ENCODE data around the gene CCDC169. TPM values are rescaled to one million over a fixed set of nuclear protein-coding genes. Genes with fewer than 3 reads are reported as not detected.

The CCDC169 gene
- total and polyA plus RNA-seq, 2 donors (not counting 1 experiment from before 2014, with no cell fraction given): 0.07 TPM; not detected in 1

GRCh38 chr13:36212789-36213188, 84.8 kb downstream of the CCDC169 start:
- no peak overlapping the region for H2AFZ ChIP-seq (ENCODE audit: insufficient read depth, low read depth, low read length, poor library complexity, severe bottlenecking)
- no peaks in the 10 kb centered on the region for H4K20me1 ChIP-seq (ENCODE audit: control insufficient read depth, insufficient read depth, low read length, poor library complexity, severe bottlenecking)
- no peaks in the 10 kb centered on the region for H3K27me3 Mint-ChIP-seq
- intact Hi-C loops (cut with micrococcal nuclease): no loop called here
- no peaks in the 10 kb centered on the region for H3K36me3 ChIP-seq (replicated peaks in 1 of 2; ENCODE audit: control extremely low read depth in 1 of 2, control insufficient read depth in 1 of 2, extremely low read depth in 1 of 2, insufficient read depth in 2 of 2, low read length in 1 of 2)
- H3K4me1 ChIP-seq (ENCODE audit: control insufficient read depth in 2 of 2, insufficient read depth in 2 of 2, low read length in 2 of 2): no peaks in the 10 kb centered on the region
- H3K79me2 ChIP-seq (ENCODE audit: control insufficient read depth, insufficient read depth, low read length): no peaks in the 10 kb centered on the region
- H3K9ac ChIP-seq (ENCODE audit: low read length): no peak overlapping the region
- no peaks in the 10 kb centered on the region for H3K4me1 Mint-ChIP-seq
- no peak overlapping the region for H3K4me3 ChIP-seq (ENCODE audit: control extremely low read depth in 1 of 5, extremely low read depth in 1 of 5, insufficient read depth in 1 of 5, low read depth in 2 of 5, low read length in 4 of 5)
- peaks cover 3% of the 10 kb centered on the region for H3K9me3 Mint-ChIP-seq (ENCODE audit: insufficient read depth)
- H3K27ac ChIP-seq (ENCODE audit: low read length in 2 of 2): no peak overlapping the region
- no peak overlapping the region for H3K27ac Mint-ChIP-seq
- ChIA-PET POLR2A (no interaction called here), CTCF (no interaction called here)
- H3K4me3 Mint-ChIP-seq: no peak overlapping the region
- ATAC-seq (ENCODE audit: low read depth) (no peak), DNase-seq (no peak)
- 44% methylated on average over 1 of the region's 3 CpGs for WGBS (ENCODE audit: insufficient coverage)
- TF ChIP-seq CTCF (IDR thresholded peaks at IDR 0.05): no peak
- TF ChIP-seq EZH2 (IDR thresholded peaks at IDR 0.05; ENCODE audit: borderline replicate concordance, insufficient read depth, low read depth, low read length, poor library complexity, severe bottlenecking): no peak
- H3K27me3 ChIP-seq (replicated peaks in 1 of 4; ENCODE audit: control extremely low read depth in 1 of 4, control insufficient read depth in 3 of 4, insufficient read depth in 4 of 4, low read length in 3 of 4): no peaks in the 10 kb centered on the region
- no peak overlapping the region for H3K4me2 ChIP-seq (replicated peaks; ENCODE audit: low read depth, low read length, poor library complexity, severe bottlenecking)
- H3K9me3 ChIP-seq (ENCODE audit: control extremely low read depth in 1 of 3, control insufficient read depth in 2 of 3, insufficient read depth in 1 of 3, low read length in 2 of 3): peaks cover 0 to 11% (median 0%) of the 10 kb centered on the region in 3 donors

- peaks cover 3% of the 10 kb centered on the region for H3K9me3 Mint-ChIP-seq (ENCODE audit: insufficient read depth)
These were observed 86.0 kb downstream of the CCDC169 start for GRCh38 chr13:36211567-36211966.

More at GRCh38 chr13:36211567-36211966, 86.0 kb downstream of the CCDC169 start:
- no peaks in the 10 kb centered on the region for H3K27me3 ChIP-seq (replicated peaks in 1 of 4; ENCODE audit: control extremely low read depth in 1 of 4, control insufficient read depth in 3 of 4, insufficient read depth in 4 of 4, low read length in 3 of 4)
- Mint-ChIP-seq H3K27ac (no peak overlapping the region), H3K4me1 (no peaks in the 10 kb centered on the region), H3K4me3 (no peak overlapping the region), H3K27me3 (no peaks in the 10 kb centered on the region)
- no peaks in the 10 kb centered on the region for H3K4me1 ChIP-seq (ENCODE audit: control insufficient read depth in 2 of 2, insufficient read depth in 2 of 2, low read length in 2 of 2)
- WGBS (ENCODE audit: insufficient coverage): 89% methylated on average over 4 of the region's 4 CpGs
- POLR2A ChIA-PET: no interaction called here
- no peaks in the 10 kb centered on the region for H4K20me1 ChIP-seq (ENCODE audit: control insufficient read depth, insufficient read depth, low read length, poor library complexity, severe bottlenecking)
- TF ChIP-seq EZH2 (IDR thresholded peaks at IDR 0.05; ENCODE audit: borderline replicate concordance, insufficient read depth, low read depth, low read length, poor library complexity, severe bottlenecking) (no peak), CTCF (IDR thresholded peaks at IDR 0.05) (no peak)
- H2AFZ ChIP-seq (ENCODE audit: insufficient read depth, low read depth, low read length, poor library complexity, severe bottlenecking): no peak overlapping the region
- H3K9me3 ChIP-seq (ENCODE audit: control extremely low read depth in 1 of 3, control insufficient read depth in 2 of 3, insufficient read depth in 1 of 3, low read length in 2 of 3): peaks cover 0 to 11% (median 0%) of the 10 kb centered on the region in 3 donors
- H3K9ac ChIP-seq (ENCODE audit: low read length): no peak overlapping the region
- no peak for ATAC-seq (ENCODE audit: low read depth)
- H3K27ac ChIP-seq (ENCODE audit: low read length in 2 of 2): no peak overlapping the region
- H3K79me2 ChIP-seq (ENCODE audit: control insufficient read depth, insufficient read depth, low read length): no peaks in the 10 kb centered on the region
- H3K36me3 ChIP-seq (replicated peaks in 1 of 2; ENCODE audit: control extremely low read depth in 1 of 2, control insufficient read depth in 1 of 2, extremely low read depth in 1 of 2, insufficient read depth in 2 of 2, low read length in 1 of 2): no peaks in the 10 kb centered on the region
- no peak overlapping the region for H3K4me3 ChIP-seq (ENCODE audit: control extremely low read depth in 1 of 5, extremely low read depth in 1 of 5, insufficient read depth in 1 of 5, low read depth in 2 of 5, low read length in 4 of 5)
- no peak overlapping the region for H3K4me2 ChIP-seq (replicated peaks; ENCODE audit: low read depth, low read length, poor library complexity, severe bottlenecking)
- CTCF ChIA-PET: no interaction called here
- intact Hi-C loops (cut with micrococcal nuclease): no loop called here
- DNase-seq: no peak

Measured in B cell (primary cell).